Measurements from ENCODE around the gene DAD1. TPM values are rescaled to one million over a fixed set of nuclear protein-coding genes. Genes with fewer than 3 reads are reported as not detected.

The DAD1 gene
- total RNA-seq, 1 experiment from 2014 or later, result 162 TPM

DNA sequence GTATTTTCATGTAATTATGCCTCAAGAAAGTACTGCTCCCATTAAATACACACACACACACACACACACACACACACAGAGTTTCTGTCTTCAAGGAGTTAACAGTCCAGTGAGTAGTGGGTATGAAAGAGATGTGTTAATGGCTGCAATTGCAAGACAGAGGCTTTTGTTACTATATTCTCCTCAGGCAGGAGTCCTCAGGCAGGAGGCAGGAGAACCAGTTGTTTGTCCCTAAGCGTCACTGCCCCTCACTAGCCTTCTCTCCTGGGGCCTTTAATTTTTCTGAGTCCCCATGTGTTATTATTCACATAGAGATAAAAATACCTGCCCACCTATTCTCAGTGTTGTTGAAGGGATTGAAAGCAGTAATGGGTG is 31.2 kb downstream of the DAD1 start:
- intact Hi-C loops (cut with micrococcal nuclease), result loop anchor here (1.0 to 5.0 kb wide), 6 partner anchors 95 to 499 kb away; partner anchors contain the start of genes AJUBA and CDH24

More for the DNA sequence above, 31.2 kb downstream of the DAD1 start:
- no peak for DNase-seq (ENCODE audit: low read depth, low spot score)
- Histone ChIP-seq H3K27me3 (ENCODE audit: insufficient read depth, low read length) (no peaks in the 10 kb centered on the region), H3K4me2 (ENCODE audit: low read length) (no peak overlapping the region), H3K9me2 (ENCODE audit: insufficient read depth) (no peaks in the 10 kb centered on the region), H3K79me2 (ENCODE audit: insufficient read depth, low read length) (no peaks in the 10 kb centered on the region), H3K4me1 (ENCODE audit: control insufficient read depth in 1 of 2, insufficient read depth in 2 of 2, low read length in 2 of 2) (peaks cover 5 to 24% of the 10 kb centered on the region in 2 experiments), H3K9me3 (ENCODE audit: control insufficient read depth in 1 of 2, insufficient read depth in 1 of 2, low read depth in 1 of 2, low read length in 2 of 2) (no peaks in the 10 kb centered on the region), H4K20me1 (ENCODE audit: insufficient read depth) (no peaks in the 10 kb centered on the region), H3K27ac (ENCODE audit: low read depth, low read length) (no peak overlapping the region), H3K36me3 (ENCODE audit: control insufficient read depth in 1 of 2, insufficient read depth in 2 of 2, low read length in 2 of 2) (0 out of 4 replicates have a peak, but pooled peaks cover 0 to 2% of the 10 kb centered on the region in 2 experiments), H2AFZ (ENCODE audit: low read depth, low read length, poor library complexity, severe bottlenecking) (no peak overlapping the region), H3K4me3 (replicated peaks in 1 of 2; ENCODE audit: low read depth in 1 of 2, low read length in 2 of 2) (no peak overlapping the region), H3K9ac (ENCODE audit: low read length) (no peak overlapping the region)
- CTCF ChIA-PET, result interaction anchor here (1.0 kb wide), 1 partner anchor 95 kb away, joined by 3 read pairs; no protein-coding TSS in a partner anchor
- POLR2A ChIA-PET, result no interaction called here
- RAD21 ChIA-PET (ENCODE audit: low non-redundant PET in 1 of 2, low total read pairs in 2 of 2, uncharacterized antibody in 2 of 2, unreplicated experiment in 2 of 2), result no interaction called here
- BruUV-seq (replicated peaks), result no TSS peak
- TF ChIP-seq CEBPB (IDR thresholded peaks at IDR 0.05; ENCODE audit: low read depth) (no peak), FOSL1 (IDR thresholded peaks at IDR 0.05; ENCODE audit: low read depth) (no peak), CBX3 (IDR thresholded peaks at IDR 0.05; ENCODE audit: low read depth) (no peak), SP1 (IDR thresholded peaks at IDR 0.05; ENCODE audit: low read depth) (no peak), YY1 (IDR thresholded peaks at IDR 0.05; ENCODE audit: extremely low read depth, insufficient replicate concordance, low read depth, low read length) (no peak), EGR1 (IDR thresholded peaks at IDR 0.05; ENCODE audit: low read depth) (no peak), JUND (IDR thresholded peaks at IDR 0.05) (no peak), TCF7L2 (IDR thresholded peaks at IDR 0.05; ENCODE audit: borderline replicate concordance, extremely low read depth, insufficient read depth, insufficient read length) (no peak), POLR2A (IDR thresholded peaks at IDR 0.05; ENCODE audit: borderline replicate concordance, extremely low read depth, insufficient read depth, insufficient read length) (no peak), RAD21 (IDR thresholded peaks at IDR 0.05; ENCODE audit: low read depth) (no peak), ZNF274 (IDR thresholded peaks at IDR 0.05; ENCODE audit: low read depth, low read length) (no peak), ZFX (IDR thresholded peaks at IDR 0.05) (no peak), ATF3 (IDR thresholded peaks at IDR 0.05) (no peak), ELF1 (IDR thresholded peaks at IDR 0.05; ENCODE audit: borderline replicate concordance, low read depth) (no peak)
- TF ChIP-seq, protein P1, sequence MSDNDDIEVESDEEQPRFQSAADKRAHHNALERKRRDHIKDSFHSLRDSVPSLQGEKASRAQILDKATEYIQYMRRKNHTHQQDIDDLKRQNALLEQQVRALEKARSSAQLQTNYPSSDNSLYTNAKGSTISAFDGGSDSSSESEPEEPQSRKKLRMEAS (IDR thresholded peaks at IDR 0.05), result no peak
- ATAC-seq, result no peak
